Measurements from ENCODE around the gene GMPR.
"Not testable (repeated sequence)": the region's sequence is repeated elsewhere in the genome, so short reads cannot be mapped to it uniquely, and the experiment has no call there.

Gene GMPR

GRCh38 chr6:16225062-16225731 is 13.2 kb upstream of the GMPR start:
- DNase-seq (ENCODE audit: low spot score) = not testable (repeated sequence)

GRCh38 chr6:16226117-16227047 is 12.0 kb upstream of the GMPR start:
- not testable (repeated sequence) for DNase-seq (ENCODE audit: low spot score)

GRCh38 chr6:16227048-16227562 is 11.3 kb upstream of the GMPR start:
- no peak for DNase-seq (ENCODE audit: low spot score)

- DNase-seq (ENCODE audit: low spot score) = no peak
Observed at GRCh38 chr6:16227605-16228004, 10.8 kb upstream of the GMPR start.

- no peak for DNase-seq (ENCODE audit: low spot score)
Observed at GRCh38 chr6:16228043-16228442, 10.3 kb upstream of the GMPR start.

GRCh38 chr6:16228709-16229665 is 9.4 kb upstream of the GMPR start:
- no peak for DNase-seq (ENCODE audit: low spot score)

- no peak for DNase-seq (ENCODE audit: low spot score)
Observed at GRCh38 chr6:16229700-16230099, 8.7 kb upstream of the GMPR start.

GRCh38 chr6:16230953-16231352 is 7.4 kb upstream of the GMPR start:
- DNase-seq (ENCODE audit: low spot score) = no peak

GRCh38 chr6:16232086-16232485 is 6.3 kb upstream of the GMPR start:
- DNase-seq (ENCODE audit: low spot score) = no peak

- DNase-seq (ENCODE audit: low spot score) = no peak
Observed at GRCh38 chr6:16236009-16236501, 2.3 kb upstream of the GMPR start.

- peak; percentile 39 for DNase-seq (ENCODE audit: low spot score)
Observed at GRCh38 chr6:16236631-16237199, 1.7 kb upstream of the GMPR start.

- DNase-seq (ENCODE audit: low spot score) = no peak
Observed at GRCh38 chr6:16237242-16237641, 1.1 kb upstream of the GMPR start.

- peak; percentile 42 for DNase-seq (ENCODE audit: low spot score)
Observed at GRCh38 chr6:16238963-16239797, 793 bp downstream of the GMPR start.

GRCh38 chr6:16239798-16240123 is 1.4 kb downstream of the GMPR start:
- DNase-seq (ENCODE audit: low spot score) = peak; percentile 87

- DNase-seq (ENCODE audit: low spot score) = no peak
Observed at GRCh38 chr6:16240589-16241320, 2.4 kb downstream of the GMPR start.

GRCh38 chr6:16241321-16241689 is 2.9 kb downstream of the GMPR start:
- no peak for DNase-seq (ENCODE audit: low spot score)

GRCh38 chr6:16243055-16243454 is 4.7 kb downstream of the GMPR start:
- peak; percentile 60 for DNase-seq (ENCODE audit: low spot score)

- no peak for DNase-seq (ENCODE audit: low spot score)
Observed at GRCh38 chr6:16243664-16244063, 5.3 kb downstream of the GMPR start.

- no peak for DNase-seq (ENCODE audit: low spot score)
Observed at GRCh38 chr6:16244446-16244845, 6.1 kb downstream of the GMPR start.

GRCh38 chr6:16244869-16245451 is 6.6 kb downstream of the GMPR start:
- DNase-seq (ENCODE audit: low spot score) = no peak

All from AG08395 (cell line).